Measurements from ENCODE around the gene RERE.

The RERE gene

GRCh38 chr1:8663090-8663802 lies 154.2 kb downstream of the RERE start:
- no peak for DNase-seq

GRCh38 chr1:8662380-8663072 lies 154.9 kb downstream of the RERE start:
- DNase-seq = no peak

- DNase-seq = peak; percentile 35 to 51
Measured at GRCh38 chr1:8661185-8662110, 156.0 kb downstream of the RERE start.

GRCh38 chr1:8660411-8660828 lies 157.0 kb downstream of the RERE start:
- no peak for DNase-seq

GRCh38 chr1:8659593-8659992 lies 157.8 kb downstream of the RERE start:
- DNase-seq = no peak

- no peak for DNase-seq
Measured at GRCh38 chr1:8653878-8654277, 163.6 kb downstream of the RERE start.

- no peak for DNase-seq
Measured at GRCh38 chr1:8652467-8653046, 164.9 kb downstream of the RERE start.

- no peak for DNase-seq
Measured at GRCh38 chr1:8651962-8652361, 165.5 kb downstream of the RERE start.

GRCh38 chr1:8651236-8651890 lies 166.1 kb downstream of the RERE start:
- no peak for DNase-seq

GRCh38 chr1:8649875-8650274 lies 167.6 kb downstream of the RERE start:
- no peak for DNase-seq

- DNase-seq = no peak
Measured at GRCh38 chr1:8649027-8649426, 168.4 kb downstream of the RERE start.

GRCh38 chr1:8646996-8647395 lies 170.4 kb downstream of the RERE start:
- DNase-seq = no peak

GRCh38 chr1:8646189-8646588 lies 171.3 kb downstream of the RERE start:
- DNase-seq = no peak

GRCh38 chr1:8643542-8644536 lies 173.6 kb downstream of the RERE start:
- DNase-seq = no peak

GRCh38 chr1:8642114-8642513 lies 175.3 kb downstream of the RERE start:
- DNase-seq = no peak

- no peak for DNase-seq
Measured at GRCh38 chr1:8641377-8641997, 176.0 kb downstream of the RERE start.

- DNase-seq = no peak
Measured at GRCh38 chr1:8640950-8641349, 176.5 kb downstream of the RERE start.

- no peak for DNase-seq
Measured at GRCh38 chr1:8639148-8639547, 178.3 kb downstream of the RERE start.

GRCh38 chr1:8633741-8634501 lies 183.5 kb downstream of the RERE start:
- no peak for DNase-seq

- DNase-seq = no peak
Measured at GRCh38 chr1:8632102-8632501, 185.3 kb downstream of the RERE start.

All from stimulated activated CD4-positive, alpha-beta T cell treated with anti-CD3 and anti-CD28 coated beads, Interleukin-2, amount 100 ng/mL, for 48 hours (primary cell).